Measurements from ENCODE around the gene ZNF107.

ZNF107 gene

GRCh38 chr7:64665980-64666662 lies at the start of gene ZNF107:
Gene ZNF107, plus strand, starts transcription at chr7:64666133. Its CDS starts 150 bp downstream, at chr7:64666283.
- DNase-seq = peak; percentile 76

GRCh38 chr7:64618785-64619456 lies 47.0 kb upstream of the ZNF107 start:
- no peak for DNase-seq

- DNase-seq = no peak
These were observed 46.2 kb upstream of the ZNF107 start for GRCh38 chr7:64619705-64620104.

- DNase-seq = no peak
These were observed 44.3 kb upstream of the ZNF107 start for GRCh38 chr7:64621656-64622055.

- no peak for DNase-seq
These were observed 40.5 kb upstream of the ZNF107 start for GRCh38 chr7:64625114-64626082.

GRCh38 chr7:64626083-64626469 lies 39.9 kb upstream of the ZNF107 start:
- no peak for DNase-seq

GRCh38 chr7:64626557-64626956 lies 39.4 kb upstream of the ZNF107 start:
- DNase-seq = no peak

- DNase-seq = no peak
These were observed 37.7 kb upstream of the ZNF107 start for GRCh38 chr7:64628192-64628591.

- DNase-seq = no peak
These were observed 37.2 kb upstream of the ZNF107 start for GRCh38 chr7:64628721-64629120.

- no peak for DNase-seq
These were observed 35.4 kb upstream of the ZNF107 start for GRCh38 chr7:64630496-64630895.

GRCh38 chr7:64632029-64632428 lies 33.9 kb upstream of the ZNF107 start:
- DNase-seq = no peak

GRCh38 chr7:64633401-64633800 lies 32.5 kb upstream of the ZNF107 start:
- no peak for DNase-seq

- DNase-seq = no peak
These were observed 31.4 kb upstream of the ZNF107 start for GRCh38 chr7:64634406-64635062.

GRCh38 chr7:64636386-64636785 lies 29.5 kb upstream of the ZNF107 start:
- DNase-seq = no peak

GRCh38 chr7:64637521-64638445 lies 28.1 kb upstream of the ZNF107 start:
- DNase-seq = no peak

- DNase-seq = no peak
These were observed 27.1 kb upstream of the ZNF107 start for GRCh38 chr7:64638822-64639221.

- no peak for DNase-seq
These were observed 26.5 kb upstream of the ZNF107 start for GRCh38 chr7:64639267-64640001.

GRCh38 chr7:64640504-64640903 lies 25.4 kb upstream of the ZNF107 start:
- DNase-seq = no peak

- DNase-seq = no peak
These were observed 23.9 kb upstream of the ZNF107 start for GRCh38 chr7:64642046-64642445.

GRCh38 chr7:64642875-64643274 lies 23.1 kb upstream of the ZNF107 start:
- no peak for DNase-seq

- no peak for DNase-seq
These were observed 22.4 kb upstream of the ZNF107 start for GRCh38 chr7:64643566-64643965.
